HepG2 (cell line): ENCODE measurements around the gene ATP8B1. TPM values are rescaled to one million over a fixed set of nuclear protein-coding genes. Genes with fewer than 3 reads are reported as not detected.

Experiments used
- ATF1 ChIP-seq: IDR thresholded peaks from 2 replicates; pipeline ENCODE4 v1.6.1; 2016; ENCODE audit warnings: mild to moderate bottlenecking, control low read depth
- CEBPG ChIP-seq: IDR thresholded peaks from 2 replicates; pipeline ENCODE4 v1.6.1; 2016
- EZH2 ChIP-seq: conservative IDR thresholded peaks from 2 replicates; pipeline ENCODE4 v1.6.1; 2012; ENCODE audit warnings: mild to moderate bottlenecking, low read depth, low read length, moderate library complexity
- HOMEZ ChIP-seq: IDR thresholded peaks from 2 replicates; pipeline ENCODE4 v1.6.1; 2016; ENCODE audit warnings: low read depth
- HOXA9 ChIP-seq: sonication (generic); formaldehyde crosslinking; IDR thresholded peaks from 2 replicates; pipeline ENCODE4 v1.8.1; 2022; ENCODE audit warnings: missing genetic modification reagents, mild to moderate bottlenecking, moderate library complexity, borderline replicate concordance
- MZF1 ChIP-seq: sonication (generic); formaldehyde crosslinking; IDR thresholded peaks from 2 replicates; pipeline ENCODE4 v1.8.1; 2023; ENCODE audit warnings: mild to moderate bottlenecking, missing genetic modification reagents, borderline replicate concordance
- NAIF1 ChIP-seq: sonication (generic); formaldehyde crosslinking; IDR thresholded peaks from 2 replicates; pipeline ENCODE4 v1.5.0; 2020; ENCODE audit warnings: mild to moderate bottlenecking, missing genetic modification reagents, borderline replicate concordance
- NFE2L1 ChIP-seq: sonication (generic); formaldehyde crosslinking; IDR thresholded peaks from 2 replicates; pipeline ENCODE4 v1.4.0; 2020; ENCODE audit warnings: missing genetic modification reagents, mild to moderate bottlenecking, borderline replicate concordance
- PHF8 ChIP-seq: sonication (generic); formaldehyde crosslinking; IDR thresholded peaks from 2 replicates; pipeline ENCODE4 v1.5.0; 2020; ENCODE audit warnings: missing genetic modification reagents
- RAD51 ChIP-seq: fragments of 450-650 bp; IDR thresholded peaks from 2 replicates; pipeline ENCODE4 v1.6.1; 2016; ENCODE audit warnings: borderline replicate concordance
- RFXANK ChIP-seq: IDR thresholded peaks from 2 replicates; pipeline ENCODE4 v1.6.1; 2016
- SNAPC4 ChIP-seq: sonication (generic); formaldehyde crosslinking; IDR thresholded peaks from 2 replicates; pipeline ENCODE4 v1.4.0; 2020; ENCODE audit warnings: mild to moderate bottlenecking, missing genetic modification reagents
- TCF7 ChIP-seq: sonication (generic); IDR thresholded peaks from 2 replicates; pipeline ENCODE4 v1.6.1; 2016; ENCODE audit warnings: antibody characterized with exemption, low read depth
- ZFP62 ChIP-seq: sonication (generic); formaldehyde crosslinking; IDR thresholded peaks from 2 replicates; pipeline ENCODE4 v1.4.0; 2020; ENCODE audit warnings: missing genetic modification reagents
- ZNF652 ChIP-seq: IDR thresholded peaks from 2 replicates; pipeline ENCODE4 v1.6.1; 2016; ENCODE audit warnings: low read depth, borderline replicate concordance
- ZNF703 ChIP-seq: sonication (generic); formaldehyde crosslinking; IDR thresholded peaks from 2 replicates; pipeline ENCODE4 v1.5.1; 2020; ENCODE audit warnings: missing genetic modification reagents, mild to moderate bottlenecking, moderate library complexity, borderline replicate concordance
- polyA plus RNA-seq, 8 experiments: library from polyadenylated mRNA; depleted of rRNA in 3 of 8; stranded (reverse) in 7 of 8; unstranded in 1 of 8; fragments of >200 nt; fragmentation: Illumina TruSeq in 4 of 8; extraction: Trizol in 4 of 8; gene quantifications; 2 replicates each; pipeline versions ENCODE4 v1.2.1 to v1.2.3, GENCODE V29; 2011 to 2016; ENCODE audit warnings: low read depth in 4 of 8, missing spikeins in 1 of 8, mixed read lengths in 1 of 8; ENCODE audit not compliant: insufficient read depth in 1 of 8
- total RNA-seq, 5 experiments: library from RNA; depleted of rRNA; stranded (reverse); fragments of >200 nt; fragmentation: Illumina TruSeq; extraction: Trizol; gene quantifications; 2 replicates each; pipeline ENCODE4 v1.2.3, GENCODE V29; 2016; ENCODE audit warnings: low read depth in 1 of 5
- TF ChIP-seq, protein P1 (sequence below): sonication (generic); formaldehyde crosslinking; IDR thresholded peaks from 2 replicates; pipeline ENCODE4 v1.5.1; 2020; ENCODE audit warnings: mild to moderate bottlenecking, missing genetic modification reagents
- TF ChIP-seq, protein P2 (sequence below): IDR thresholded peaks from 2 replicates; pipeline ENCODE4 v1.6.1; 2016
- TF ChIP-seq, protein P3 (sequence below): sonication (generic); formaldehyde crosslinking; IDR thresholded peaks from 2 replicates; pipeline ENCODE4 v1.8.1; 2023; ENCODE audit warnings: mild to moderate bottlenecking, moderate library complexity, missing genetic modification reagents

The ATP8B1 gene
- total and polyA plus RNA-seq, 2 of the 13 experiments (the other 11 are each of a cell fraction or from before 2014, with no cell fraction given): 2.8 to 4.0 TPM

- peak; percentile 33; the same call in 1 of the 2 replicates for TF ChIP-seq NAIF1 (CRISPR knock-in tag)
- peak; percentile 12; the same call in 1 of the 2 replicates for TF ChIP-seq ZNF652 (CRISPR knock-in tag)
- no peak for TF ChIP-seq RAD51
- TF ChIP-seq NFE2L1 (CRISPR knock-in tag): no peak
- peak; percentile 68; the same call in 1 of the 2 replicates for TF ChIP-seq HOMEZ (CRISPR knock-in tag)
- TF ChIP-seq ZNF703 (CRISPR knock-in tag): no peak
- TF ChIP-seq, protein P1, sequence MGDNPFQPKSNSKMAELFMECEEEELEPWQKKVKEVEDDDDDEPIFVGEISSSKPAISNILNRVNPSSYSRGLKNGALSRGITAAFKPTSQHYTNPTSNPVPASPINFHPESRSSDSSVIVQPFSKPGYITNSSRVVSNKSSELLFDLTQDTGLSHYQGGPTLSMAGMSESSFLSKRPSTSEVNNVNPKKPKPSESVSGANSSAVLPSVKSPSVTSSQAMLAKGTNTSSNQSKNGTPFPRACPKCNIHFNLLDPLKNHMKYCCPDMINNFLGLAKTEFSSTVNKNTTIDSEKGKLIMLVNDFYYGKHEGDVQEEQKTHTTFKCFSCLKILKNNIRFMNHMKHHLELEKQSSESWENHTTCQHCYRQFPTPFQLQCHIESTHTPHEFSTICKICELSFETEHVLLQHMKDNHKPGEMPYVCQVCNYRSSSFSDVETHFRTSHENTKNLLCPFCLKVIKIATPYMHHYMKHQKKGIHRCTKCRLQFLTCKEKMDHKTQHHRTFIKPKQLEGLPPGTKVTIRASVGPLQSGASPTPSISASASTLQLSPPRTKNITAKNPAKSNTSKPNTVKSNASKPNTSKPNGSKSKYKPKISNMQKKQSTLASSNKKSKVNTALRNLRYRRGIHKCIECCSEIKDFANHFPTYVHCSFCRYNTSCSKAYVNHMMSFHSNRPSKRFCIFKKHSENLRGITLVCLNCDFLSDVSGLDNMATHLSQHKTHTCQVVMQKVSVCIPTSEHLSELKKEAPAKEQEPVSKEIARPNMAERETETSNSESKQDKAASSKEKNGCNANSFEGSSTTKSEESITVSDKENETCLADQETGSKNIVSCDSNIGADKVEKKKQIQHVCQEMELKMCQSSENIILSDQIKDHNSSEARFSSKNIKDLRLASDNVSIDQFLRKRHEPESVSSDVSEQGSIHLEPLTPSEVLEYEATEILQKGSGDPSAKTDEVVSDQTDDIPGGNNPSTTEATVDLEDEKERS (CRISPR knock-in tag): peak; percentile 81; the same call in 1 of the 2 replicates
- no peak for TF ChIP-seq TCF7
- TF ChIP-seq, protein P2, sequence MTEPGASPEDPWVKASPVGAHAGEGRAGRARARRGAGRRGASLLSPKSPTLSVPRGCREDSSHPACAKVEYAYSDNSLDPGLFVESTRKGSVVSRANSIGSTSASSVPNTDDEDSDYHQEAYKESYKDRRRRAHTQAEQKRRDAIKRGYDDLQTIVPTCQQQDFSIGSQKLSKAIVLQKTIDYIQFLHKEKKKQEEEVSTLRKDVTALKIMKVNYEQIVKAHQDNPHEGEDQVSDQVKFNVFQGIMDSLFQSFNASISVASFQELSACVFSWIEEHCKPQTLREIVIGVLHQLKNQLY: peak; percentile 99
- no peak for TF ChIP-seq ATF1
- TF ChIP-seq PHF8: no peak
- no peak for TF ChIP-seq RFXANK (CRISPR knock-in tag)
- no peak for TF ChIP-seq MZF1 (CRISPR knock-in tag)
- TF ChIP-seq ZFP62: no peak
- TF ChIP-seq SNAPC4: no peak
- peak; percentile 32; the same call in 1 of the 2 replicates for TF ChIP-seq CEBPG (CRISPR knock-in tag)
- TF ChIP-seq, protein P3, sequence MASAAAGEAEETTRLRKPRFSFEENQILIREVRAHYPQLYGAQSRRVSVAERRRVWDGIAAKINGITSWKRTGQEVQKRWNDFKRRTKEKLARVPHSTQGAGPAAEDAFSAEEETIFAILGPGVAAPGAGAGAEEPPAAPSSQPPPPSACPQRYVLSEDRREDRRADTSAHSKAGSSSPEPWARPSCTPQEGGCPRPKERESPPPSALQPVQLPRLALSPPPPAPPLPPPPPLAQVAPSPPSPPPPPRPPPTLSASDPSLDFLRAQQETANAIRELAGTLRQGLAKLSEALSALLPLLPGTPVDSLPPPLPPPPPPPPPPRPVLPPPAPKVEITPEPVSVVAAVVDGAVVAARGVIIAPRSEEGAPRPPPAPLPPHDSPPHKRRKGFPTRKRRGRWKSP (CRISPR knock-in tag): peak; percentile 86; the same call in 1 of the 2 replicates
- TF ChIP-seq EZH2: no peak
- no peak for TF ChIP-seq HOXA9 (CRISPR knock-in tag)
Observed at GRCh38 chr18:57772387-57772799, 30.7 kb downstream of the ATP8B1 start (continued).
